H1 (cell line): ENCODE data around the gene RNF157. TPM values are rescaled to one million over a fixed set of nuclear protein-coding genes. Genes with fewer than 3 reads are reported as not detected.

Experiments
- CTCF ChIA-PET: fragments of 300-600 bp; sonication (Branson Sonifier 250); formaldehyde crosslinking; loops from one replicate; lab custom pipeline; 2021; ENCODE audit not compliant: partially characterized antibody; lab: Charles Lee
- POLR2A ChIA-PET: fragments of 300-600 bp; sonication (Branson Sonifier 250); formaldehyde crosslinking; loops from one replicate; lab custom pipeline; 2021; ENCODE audit warnings: inconsistent platforms; ENCODE audit not compliant: partially characterized antibody; lab: Charles Lee
- DNase-seq, 2 experiments: peaks; one replicate each; pipeline versions ENCODE4 v3.0.0 to v3.0.0-alpha.2; 2010 to 2022; ENCODE audit warnings: low spot score in 2 of 2, low read depth in 1 of 2, mixed read lengths in 1 of 2
- FAIRE-seq: peaks from 2 replicates; lab custom pipeline; 2011; peaks lifted over from hg19 to GRCh38; lab: Jason Lieb, UNC
- H2AFZ ChIP-seq: 2 replicates; pipeline ENCODE4 v1.8.1; 2012; ENCODE audit warnings: low read length, inconsistent platforms
- H2AK5ac ChIP-seq: 2 replicates; pipeline ENCODE4 v1.6.1; 2013; ENCODE audit warnings: low read depth, low read length
- H2BK120ac ChIP-seq: replicated peaks from 2 replicates; pipeline ENCODE3; 2013; ENCODE audit warnings: low read depth, low read length, inconsistent platforms
- H2BK12ac ChIP-seq: 2 replicates; pipeline ENCODE4 v1.6.1; 2013; ENCODE audit warnings: low read depth, low read length
- H2BK15ac ChIP-seq: 2 replicates; pipeline ENCODE4 v1.6.1; 2013; ENCODE audit warnings: low read length
- H2BK20ac ChIP-seq: 2 replicates; pipeline ENCODE4 v1.6.1; 2013; ENCODE audit warnings: low read length
- H2BK5ac ChIP-seq: 2 replicates; pipeline ENCODE4 v1.6.1; 2013; ENCODE audit warnings: low read depth, low read length
- H3K14ac ChIP-seq: 2 replicates; pipeline ENCODE4 v1.6.1; 2013; ENCODE audit warnings: inconsistent platforms; ENCODE audit not compliant: insufficient read length
- H3K18ac ChIP-seq: 2 replicates; pipeline ENCODE4 v1.6.1; 2013; ENCODE audit warnings: low read length; ENCODE audit errors: extremely low read depth
- H3K23ac ChIP-seq: 2 replicates; pipeline ENCODE4 v1.6.1; 2013; ENCODE audit warnings: inconsistent platforms; ENCODE audit not compliant: insufficient read length
- H3K23me2 ChIP-seq: 2 replicates; pipeline ENCODE4 v1.6.1; 2013; ENCODE audit warnings: low read depth, low read length
- H3K27ac ChIP-seq: 2 replicates; pipeline ENCODE4 v1.6.1; 2011; ENCODE audit warnings: low read depth, low read length, inconsistent platforms
- H3K27me3 ChIP-seq, 4 experiments: replicated peaks in 1 of 4; 1 replicate in 1 of 4; 2 replicates in 3 of 4; pipeline versions ENCODE4 v1.6.1 to v1.8.1; 2011 to 2013; ENCODE audit warnings: low read length in 3 of 4, mild to moderate bottlenecking in 3 of 4, inconsistent platforms in 2 of 4, mixed read lengths in 2 of 4, moderate library complexity in 1 of 4; ENCODE audit not compliant: control insufficient read depth in 3 of 4, insufficient read depth in 3 of 4; ENCODE audit errors: extremely low read depth in 1 of 4
- H3K36me3 ChIP-seq, 4 experiments: 2 replicates each; pipeline versions ENCODE4 v1.6.1 to v1.8.1; 2011 to 2013; ENCODE audit warnings: mild to moderate bottlenecking in 4 of 4, low read length in 3 of 4, moderate library complexity in 2 of 4, control low read depth in 1 of 4, inconsistent platforms in 1 of 4; ENCODE audit not compliant: insufficient read depth in 4 of 4, control insufficient read depth in 2 of 4
- H3K4ac ChIP-seq: replicated peaks from 2 replicates; pipeline ENCODE3; 2013; ENCODE audit warnings: low read length, low read depth, mixed read lengths, inconsistent platforms; ENCODE audit not compliant: insufficient read length
- H3K4me1 ChIP-seq, 4 experiments: replicated peaks in 1 of 4; 1 replicate in 1 of 4; 2 replicates in 3 of 4; pipeline versions ENCODE4 v1.6.1 to v1.8.1; 2011 to 2013; ENCODE audit warnings: low read length in 3 of 4, inconsistent platforms in 2 of 4, mixed read lengths in 1 of 4; ENCODE audit not compliant: insufficient read depth in 4 of 4, control insufficient read depth in 3 of 4
- H3K4me2 ChIP-seq, 2 experiments: 2 replicates each; pipeline versions ENCODE4 v1.6.1 to v1.8.1; 2011 to 2013; ENCODE audit warnings: low read depth in 2 of 2, low read length in 2 of 2, control low read depth in 1 of 2, inconsistent platforms in 1 of 2, mild to moderate bottlenecking in 1 of 2; ENCODE audit not compliant: insufficient read depth in 1 of 2
- H3K4me3 ChIP-seq, 4 experiments: fragments of 200-600, 300-600 bp in 1 of 4; sonication (generic), shearing (Covaris generic), sonication (Bioruptor Twin) in 1 of 4; 2 replicates each; pipeline versions ENCODE4 v1.5.1 to v1.8.1; 2011 to 2016; ENCODE audit warnings: low read length in 4 of 4, low read depth in 3 of 4, control low read depth in 2 of 4, inconsistent platforms in 2 of 4, mild to moderate bottlenecking in 2 of 4, mixed read lengths in 1 of 4, moderate library complexity in 1 of 4; ENCODE audit not compliant: insufficient read depth in 2 of 4; ENCODE audit errors: extremely low read depth in 1 of 4
- H3K56ac ChIP-seq: replicated peaks from 2 replicates; pipeline ENCODE3; 2013; ENCODE audit warnings: low read depth, mild to moderate bottlenecking, mixed read lengths, low read length, inconsistent platforms; ENCODE audit not compliant: insufficient read length
- H3K79me1 ChIP-seq: 2 replicates; pipeline ENCODE4 v1.6.1; 2013; ENCODE audit warnings: low read depth, low read length, control low read depth
- H3K79me2 ChIP-seq, 2 experiments: 2 replicates each; pipeline versions ENCODE4 v1.6.1 to v1.8.1; 2012 to 2013; ENCODE audit warnings: low read length in 2 of 2, mild to moderate bottlenecking in 2 of 2, inconsistent platforms in 1 of 2; ENCODE audit not compliant: insufficient read depth in 2 of 2, control insufficient read depth in 1 of 2
- H3K9ac ChIP-seq, 4 experiments: replicated peaks in 1 of 4; 1 replicate in 1 of 4; 2 replicates in 3 of 4; pipeline versions ENCODE4 v1.6.1 to v1.8.1; 2011 to 2013; ENCODE audit warnings: low read depth in 3 of 4, low read length in 3 of 4, control low read depth in 2 of 4, mild to moderate bottlenecking in 2 of 4, moderate library complexity in 2 of 4, inconsistent platforms in 1 of 4; ENCODE audit errors: extremely low read depth in 1 of 4
- H3K9me3 ChIP-seq, 2 experiments: 2 replicates each; pipeline versions ENCODE4 v1.6.1 to v1.8.1; 2012 to 2013; ENCODE audit warnings: mild to moderate bottlenecking in 2 of 2, moderate library complexity in 2 of 2, control low read depth in 1 of 2, inconsistent platforms in 1 of 2, low read depth in 1 of 2, low read length in 1 of 2, mixed read lengths in 1 of 2; ENCODE audit not compliant: insufficient read depth in 2 of 2
- H4K20me1 ChIP-seq, 2 experiments: replicated peaks in 1 of 2; 2 replicates each; pipeline versions ENCODE3 to v1.8.1; 2011 to 2013; ENCODE audit warnings: inconsistent platforms in 2 of 2, low read length in 2 of 2, mild to moderate bottlenecking in 1 of 2; ENCODE audit not compliant: insufficient read depth in 2 of 2, control insufficient read depth in 1 of 2
- H4K5ac ChIP-seq: 2 replicates; pipeline ENCODE4 v1.6.1; 2013; ENCODE audit warnings: low read length, low read depth, mixed read lengths, inconsistent platforms; ENCODE audit not compliant: insufficient read length
- H4K8ac ChIP-seq: 2 replicates; pipeline ENCODE4 v1.8.0; 2013; ENCODE audit warnings: mild to moderate bottlenecking, moderate library complexity, low read length, inconsistent platforms; ENCODE audit not compliant: insufficient read depth; ENCODE audit errors: extremely low read depth
- H4K91ac ChIP-seq: replicated peaks from 2 replicates; pipeline ENCODE3; 2013; ENCODE audit warnings: low read length, mixed read lengths, inconsistent platforms; ENCODE audit not compliant: insufficient read length
- EZH2 ChIP-seq: fragments of 200-600 bp; sonication (generic); IDR thresholded peaks from 2 replicates; pipeline ENCODE4 v1.7.1; 2012; ENCODE audit warnings: low read depth, mild to moderate bottlenecking, moderate library complexity, low read length, inconsistent platforms; ENCODE audit not compliant: severe bottlenecking
- POLR2AphosphoS5 ChIP-seq: IDR thresholded peaks from 2 replicates; pipeline ENCODE4 v1.6.1; 2011; ENCODE audit warnings: low read depth, low read length
- SP4 ChIP-seq: IDR thresholded peaks from 2 replicates; pipeline ENCODE4 v1.6.1; 2012; ENCODE audit warnings: low read length, inconsistent platforms
- WGBS, 2 experiments: shearing (Covaris generic) in 1 of 2; methylation state at CpG; one replicate each; pipeline versions ENCODE4 v1.1.6 to v1.1.7; 2013 to 2015; ENCODE audit warnings: low lambda C conversion rate in 2 of 2, mixed read lengths in 2 of 2, inconsistent platforms in 1 of 2, low coverage in 1 of 2, missing lambda C conversion rate in 1 of 2; ENCODE audit not compliant: insufficient replicate concordance in 2 of 2, insufficient coverage in 1 of 2, insufficient read length in 1 of 2; ENCODE audit errors: extremely low coverage in 1 of 2, missing lambda C conversion rate in 1 of 2; 5-methylcytosine and 5-hydroxymethylcytosine counted together
- polyA plus RNA-seq, 7 experiments: library from polyadenylated mRNA; depleted of rRNA in 3 of 7; stranded (reverse) in 5 of 7; unstranded in 2 of 7; fragments of >200 nt in 5 of 7; fragments of 200-250 nt in 2 of 7; gene quantifications; 1 replicate in 5 of 7; 2 replicates in 1 of 7; 4 replicates in 1 of 7; pipeline versions ENCODE4 v1.2.1 to v1.2.3, GENCODE V29; 2011 to 2013; ENCODE audit warnings: missing spikeins in 2 of 7, mixed read lengths in 2 of 7
- total RNA-seq: library from RNA; stranded (reverse); fragmentation: NEBNext Ultra II Directional; extraction: Animal tissue kit (Norgen Biotek cat#: 25700); gene quantifications from 2 replicates; pipeline ENCODE4 v1.2.1, GENCODE V29; 2021

RNF157 gene
- total and polyA plus RNA-seq, 2 of the 8 experiments (the other 6 are each of a cell fraction or from before 2014, with no cell fraction given), result 13.4 to 16.7 TPM

GRCh38 chr17:76094046-76094445 is 146.2 kb downstream of the RNF157 start:
- Histone ChIP-seq H3K4me1 (no peaks in the 10 kb centered on the region), H3K9me3 (no peaks in the 10 kb centered on the region), H3K56ac (no peak overlapping the region), H4K20me1 (peaks cover 0 to 3% of the 10 kb centered on the region in 2 experiments), H3K23me2 (no peaks in the 10 kb centered on the region), H3K36me3 (peaks cover 28 to 66% (median 40%) of the 10 kb centered on the region in 4 experiments; a peak in 7 of 8 replicates), H2AK5ac (no peak overlapping the region), H2AFZ (no peak overlapping the region), H3K14ac (no peak overlapping the region), H3K18ac (no peak overlapping the region), H3K4ac (no peak overlapping the region), H3K27ac (no peak overlapping the region), H3K79me1 (peaks cover 2% of the 10 kb centered on the region; the same call in 1 of the 2 replicates), H3K79me2 (no peaks in the 10 kb centered on the region), H2BK12ac (no peak overlapping the region), H2BK120ac (no peak overlapping the region)
- no peak for FAIRE-seq
- TF ChIP-seq EZH2 (no peak), POLR2AphosphoS5 (no peak), SP4 (no peak)
- TF ChIP-seq, all 59 proteins: peak for 0
- no peak for DNase-seq
- no peak overlapping the region for H4K91ac ChIP-seq
- no peaks in the 10 kb centered on the region for H3K27me3 ChIP-seq
- WGBS, 2 experiments, result 98% methylated on average over 11 of the region's 11 CpGs; no CpG with 5 or more reads in 1 of the 2 experiments
- no peak overlapping the region; a peak in 1 of 7 replicates for H3K9ac ChIP-seq
- H3K4me2 ChIP-seq, result no peak overlapping the region
- ChIA-PET CTCF (interaction anchor here (0.6 to 3.0 kb wide), 8 partner anchors 9 to 167 kb away, joined by 3 to 11 read pairs (median 4); partner anchors contain the start of genes EXOC7, GALR2 and ZACN), POLR2A (interaction anchor here (1.2 to 2.2 kb wide), 2 partner anchors 9 to 13 kb away, joined by 4 to 19 read pairs; partner anchors contain the start of gene EXOC7)
- no peak overlapping the region for H3K4me3 ChIP-seq
- H4K5ac ChIP-seq, result no peak overlapping the region
- H2BK20ac ChIP-seq, result no peak overlapping the region
- no peak overlapping the region for H2BK15ac ChIP-seq
- H4K8ac ChIP-seq, result no peak overlapping the region
- no peak overlapping the region for H2BK5ac ChIP-seq
- H3K23ac ChIP-seq, result no peak overlapping the region
